Esophagus muscularis mucosa (tissue), 3 donors: ENCODE measurements around the gene ZNF3.

Source experiments
- CTCF ChIP-seq, 3 experiments: fragments of 200-600 bp in 2 of 3; fragments of 450-650 bp in 1 of 3; sonication (generic) in 2 of 3; IDR thresholded peaks; one replicate each; pipeline ENCODE4 v1.5.1; 2017 to 2019; ENCODE audit warnings: antibody characterized with exemption in 3 of 3, mild to moderate bottlenecking in 2 of 3, moderate library complexity in 1 of 3
- POLR2A ChIP-seq: fragments of 450-650 bp; IDR thresholded peaks from one replicate; pipeline ENCODE4 v1.6.1; 2017; ENCODE audit warnings: antibody characterized with exemption, moderate library complexity, mild to moderate bottlenecking, low read depth
- POLR2AphosphoS5 ChIP-seq, 2 donors: sonication (generic); formaldehyde crosslinking; IDR thresholded peaks; one replicate each; pipeline ENCODE4 v1.6.1; 2017; ENCODE audit warnings: antibody characterized with exemption in 2 of 2

GRCh38 chr7:100120733-100121036, 39.2 kb upstream of the ZNF3 start:
- no peak for TF ChIP-seq CTCF (IDR thresholded peaks at IDR 0.05)
- TF ChIP-seq POLR2AphosphoS5 (IDR thresholded peaks at IDR 0.05) = no peak
- TF ChIP-seq POLR2A = no peak
